HG02623 (cell line): ENCODE measurements around the gene PRTFDC1.

Experiments
- ATAC-seq: cut with Tn5 transposase; IDR thresholded peaks from one replicate; pipeline ENCODE4 v1.9.1; 2021; ENCODE audit warnings: moderate library complexity; ENCODE audit not compliant: unreplicated experiment

PRTFDC1 gene

GRCh38 chr10:24882047-24882698, 70.2 kb downstream of the PRTFDC1 start:
- peak; percentile 69 for ATAC-seq

DNA sequence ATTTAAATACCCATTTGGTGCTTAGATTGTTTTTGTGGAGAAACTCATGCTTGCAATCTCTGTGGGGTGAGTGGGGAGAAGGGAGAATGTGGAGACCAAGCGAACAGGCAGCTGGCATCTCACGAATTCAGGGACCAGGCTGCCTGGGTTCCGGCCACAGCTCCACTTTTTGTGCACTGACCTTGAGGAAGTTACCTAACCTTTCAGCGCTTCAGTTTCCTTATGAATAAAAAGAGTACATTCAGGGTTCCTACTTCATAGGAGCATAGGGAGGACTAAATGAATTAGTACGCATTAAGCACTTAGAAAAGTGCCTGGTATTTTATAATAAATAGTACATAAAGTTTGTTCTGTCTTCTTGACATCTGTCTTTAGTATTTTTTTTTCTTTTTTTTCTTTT, 72.5 kb downstream of the PRTFDC1 start:
- no peak for ATAC-seq

- no peak for ATAC-seq
Observed at GRCh38 chr10:24874133-24874532, 78.3 kb downstream of the PRTFDC1 start.

GRCh38 chr10:24873281-24873683, 79.1 kb downstream of the PRTFDC1 start:
- ATAC-seq: no peak

- ATAC-seq: no peak
Observed at GRCh38 chr10:24872790-24873182, 79.6 kb downstream of the PRTFDC1 start.

GRCh38 chr10:24872049-24872789, 80.2 kb downstream of the PRTFDC1 start:
- no peak for ATAC-seq

DNA sequence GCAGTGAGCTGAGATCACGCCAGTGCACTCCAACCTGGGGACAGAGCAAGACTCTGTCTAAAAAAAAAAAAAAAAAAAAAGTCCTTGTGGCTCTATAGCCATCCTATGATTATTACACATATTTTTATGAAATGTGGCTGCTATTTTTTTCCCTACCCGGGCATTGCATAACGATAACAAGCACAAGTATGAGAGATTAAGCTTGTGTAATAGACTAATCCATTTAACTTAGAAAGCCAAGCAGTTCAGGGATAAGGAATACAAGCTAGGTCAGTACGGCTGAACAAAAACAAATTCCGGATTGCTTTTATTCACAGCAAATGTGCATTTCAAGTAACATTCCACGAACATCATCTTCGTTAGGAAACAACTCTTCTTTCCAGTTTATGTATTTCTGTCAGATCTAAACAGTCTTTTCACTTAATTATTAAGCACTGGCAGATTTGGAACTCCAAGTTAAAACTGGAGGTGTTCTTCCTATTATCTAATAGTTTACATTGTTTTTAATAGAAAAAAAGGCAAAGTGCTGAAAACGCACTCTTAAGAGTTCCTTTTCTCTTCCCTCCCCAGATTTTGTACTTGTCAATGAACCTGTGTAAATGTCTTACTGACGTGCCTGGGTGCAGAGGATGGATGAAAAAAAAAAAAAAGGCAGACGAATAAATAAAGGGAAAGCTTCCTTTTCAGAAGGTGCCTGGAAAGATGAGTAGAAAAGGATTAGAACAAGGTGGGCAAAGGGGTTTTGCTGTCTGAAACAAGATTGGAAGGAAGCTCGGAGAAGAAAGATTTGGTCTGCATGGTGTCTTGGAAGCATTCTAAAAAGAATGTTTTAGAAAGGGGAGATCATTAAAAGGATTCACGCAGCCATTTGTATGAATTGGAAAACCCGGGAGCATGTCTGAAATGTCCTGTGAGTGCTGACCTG, 81.1 kb downstream of the PRTFDC1 start:
- no peak for ATAC-seq

GRCh38 chr10:24869354-24870015, 82.9 kb downstream of the PRTFDC1 start:
- no peak for ATAC-seq

GRCh38 chr10:24866604-24867583, 85.5 kb downstream of the PRTFDC1 start:
- no peak for ATAC-seq

DNA sequence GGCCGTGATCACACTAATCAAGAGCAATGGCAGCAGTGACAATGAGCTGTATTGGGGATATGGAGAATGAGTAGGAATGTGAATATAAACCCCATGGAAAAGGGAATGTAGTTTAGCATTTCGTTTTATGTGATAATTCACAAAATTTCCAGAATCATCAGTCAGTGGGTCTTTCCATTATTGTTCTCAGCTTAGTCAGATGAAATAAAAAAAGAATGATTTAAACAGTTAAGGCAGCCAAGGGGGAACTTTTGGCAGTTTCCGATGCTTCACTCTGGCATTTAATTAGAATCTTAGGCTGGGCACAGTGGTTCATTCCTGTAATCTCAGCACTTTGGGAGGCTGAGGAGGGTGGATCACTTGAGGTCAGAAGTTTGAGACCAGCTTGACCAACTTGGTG, 86.6 kb downstream of the PRTFDC1 start:
- ATAC-seq: no peak

DNA sequence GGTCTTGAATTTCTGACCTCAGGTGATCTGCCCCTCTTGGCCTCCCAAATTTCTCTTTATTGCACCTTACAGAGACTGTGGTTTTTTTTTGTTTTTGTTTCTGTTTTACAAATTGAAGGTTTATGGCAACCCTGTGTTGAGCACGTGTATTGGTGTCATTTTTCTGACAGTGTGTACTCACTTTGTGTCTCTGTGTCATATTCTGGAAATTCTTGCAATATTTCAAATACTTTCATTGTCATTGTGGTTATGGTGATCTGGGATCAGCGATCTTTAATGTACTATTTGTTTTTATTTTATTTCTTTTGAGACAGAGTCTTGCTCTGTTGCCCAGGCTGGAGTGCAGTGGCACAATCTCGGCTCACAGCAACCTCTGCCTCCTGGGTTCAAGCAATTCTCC, 89.8 kb downstream of the PRTFDC1 start:
- no peak for ATAC-seq

DNA sequence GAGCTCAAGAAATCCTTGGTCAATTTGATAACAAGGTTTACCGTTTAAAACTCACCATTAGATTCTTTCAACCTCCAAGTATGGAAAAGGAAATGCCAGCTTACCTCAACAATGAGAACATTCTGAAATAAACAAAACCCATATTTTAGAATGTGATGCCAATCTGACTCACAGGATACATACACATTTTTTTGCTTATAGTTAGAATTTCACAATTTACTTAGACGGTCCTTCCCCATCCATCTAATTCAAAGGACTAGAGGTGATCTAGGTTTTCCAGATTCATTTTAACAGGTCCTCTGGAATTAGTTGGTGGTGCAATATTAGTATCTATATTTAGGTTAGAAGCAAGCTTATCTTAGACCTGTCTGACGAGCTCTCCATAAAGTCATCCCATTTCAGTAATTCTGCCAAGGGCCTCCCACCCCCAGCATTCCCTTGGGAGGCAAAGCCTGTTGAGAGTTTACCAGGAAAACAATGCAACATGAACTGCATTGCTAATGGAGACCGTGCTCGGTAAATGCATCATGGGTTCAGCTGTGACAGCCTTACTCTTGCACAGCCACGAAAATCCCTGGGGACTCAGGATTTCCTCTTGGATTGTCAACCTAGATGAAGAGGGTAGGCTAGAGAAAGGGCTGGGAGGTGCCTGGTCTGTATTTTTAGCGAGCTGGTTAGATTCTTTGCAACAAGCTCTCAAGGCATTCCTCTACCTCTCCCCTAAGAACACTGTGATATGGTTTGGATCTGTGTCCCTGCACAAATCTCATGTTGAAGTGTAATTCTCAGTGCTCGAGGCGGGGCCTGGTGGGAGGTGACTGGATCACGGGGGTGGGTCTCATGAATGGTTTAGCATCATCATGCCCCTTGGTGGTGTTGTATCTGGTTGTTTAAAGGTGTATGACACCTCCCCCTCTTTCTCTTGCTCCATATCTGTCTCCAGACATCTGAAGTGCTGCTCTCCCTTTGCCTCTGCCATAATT, 93.8 kb downstream of the PRTFDC1 start:
- no peak for ATAC-seq

- no peak for ATAC-seq
Observed at GRCh38 chr10:24857031-24857725, 95.2 kb downstream of the PRTFDC1 start.

GRCh38 chr10:24854256-24854655, 98.2 kb downstream of the PRTFDC1 start:
- ATAC-seq: no peak

- ATAC-seq: no peak
Observed at GRCh38 chr10:24853661-24854060, 98.7 kb downstream of the PRTFDC1 start.

GRCh38 chr10:24851629-24852028, 100.8 kb downstream of the PRTFDC1 start:
- ATAC-seq: no peak

DNA sequence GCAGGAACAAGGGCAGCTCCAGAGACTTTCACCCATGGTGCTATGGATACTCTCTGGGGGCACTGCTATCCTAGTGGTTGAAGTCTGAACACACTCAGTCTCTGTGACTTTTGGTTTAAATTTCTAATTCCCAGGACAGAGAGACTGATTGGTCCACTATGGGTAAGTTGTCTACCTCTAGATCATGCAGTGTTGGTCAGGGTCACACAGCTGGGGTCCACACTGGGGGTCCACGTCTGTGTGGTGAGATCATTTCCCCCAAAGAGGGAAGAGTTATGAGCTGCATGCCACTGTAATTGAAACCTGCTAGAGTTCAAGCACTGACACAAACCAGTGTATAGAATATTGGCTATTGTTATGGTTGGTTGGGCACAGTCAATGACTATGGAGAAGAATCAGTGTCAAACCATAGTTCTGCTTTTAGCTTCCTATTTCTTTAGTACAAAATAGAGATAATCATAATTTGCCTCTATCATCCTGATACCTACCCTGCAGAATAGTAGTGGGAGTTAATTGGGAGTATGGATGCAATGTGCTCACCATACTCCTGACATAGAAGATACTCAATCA, 101.6 kb downstream of the PRTFDC1 start:
- ATAC-seq: no peak
